Lower leg skin (tissue), 3 donors: ENCODE results near the gene NR6A1.

Experiments
- POLR2A ChIP-seq, 2 donors: fragments of 450-650 bp; IDR thresholded peaks; one replicate each; pipeline ENCODE4 v1.6.1; 2016 to 2017; ENCODE audit warnings: antibody characterized with exemption in 2 of 2, mild to moderate bottlenecking in 1 of 2, moderate library complexity in 1 of 2
- TF ChIP-seq, protein P1 (sequence below), 3 donors: fragments of 450-650 bp; IDR thresholded peaks; one replicate each; pipeline ENCODE4 v1.5.1; 2016; ENCODE audit warnings: antibody characterized with exemption in 3 of 3, mild to moderate bottlenecking in 3 of 3, moderate library complexity in 2 of 3

DNA sequence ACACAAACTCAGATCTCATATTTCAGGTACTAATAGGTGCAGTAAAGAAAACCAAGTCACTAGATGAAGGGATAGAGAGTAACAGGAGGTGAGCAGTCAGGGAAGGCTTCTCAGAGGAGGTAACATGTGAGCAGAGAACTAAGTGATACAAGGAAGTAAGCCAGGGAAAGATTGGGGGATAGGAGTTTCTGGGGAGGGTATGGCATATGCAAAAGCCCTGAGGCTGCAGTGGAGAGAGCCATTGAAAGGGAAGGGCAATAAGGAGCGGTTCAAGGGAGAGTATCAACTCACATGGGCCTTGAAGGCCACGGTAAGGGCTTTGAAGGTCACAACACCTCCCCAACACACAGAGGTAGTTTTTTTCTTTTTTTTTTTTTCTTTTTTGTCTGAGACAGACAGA lies 12.7 kb upstream of the NR6A1 start:
- TF ChIP-seq, protein P1, sequence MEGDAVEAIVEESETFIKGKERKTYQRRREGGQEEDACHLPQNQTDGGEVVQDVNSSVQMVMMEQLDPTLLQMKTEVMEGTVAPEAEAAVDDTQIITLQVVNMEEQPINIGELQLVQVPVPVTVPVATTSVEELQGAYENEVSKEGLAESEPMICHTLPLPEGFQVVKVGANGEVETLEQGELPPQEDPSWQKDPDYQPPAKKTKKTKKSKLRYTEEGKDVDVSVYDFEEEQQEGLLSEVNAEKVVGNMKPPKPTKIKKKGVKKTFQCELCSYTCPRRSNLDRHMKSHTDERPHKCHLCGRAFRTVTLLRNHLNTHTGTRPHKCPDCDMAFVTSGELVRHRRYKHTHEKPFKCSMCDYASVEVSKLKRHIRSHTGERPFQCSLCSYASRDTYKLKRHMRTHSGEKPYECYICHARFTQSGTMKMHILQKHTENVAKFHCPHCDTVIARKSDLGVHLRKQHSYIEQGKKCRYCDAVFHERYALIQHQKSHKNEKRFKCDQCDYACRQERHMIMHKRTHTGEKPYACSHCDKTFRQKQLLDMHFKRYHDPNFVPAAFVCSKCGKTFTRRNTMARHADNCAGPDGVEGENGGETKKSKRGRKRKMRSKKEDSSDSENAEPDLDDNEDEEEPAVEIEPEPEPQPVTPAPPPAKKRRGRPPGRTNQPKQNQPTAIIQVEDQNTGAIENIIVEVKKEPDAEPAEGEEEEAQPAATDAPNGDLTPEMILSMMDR (IDR thresholded peaks at IDR 0.05), result no peak
- TF ChIP-seq POLR2A (IDR thresholded peaks at IDR 0.05), result no peak
